Measurements from ENCODE around the gene PHTF2.
"Not testable (repeated sequence)": the region's sequence is repeated elsewhere in the genome, so short reads cannot be mapped to it uniquely, and the experiment has no call there.

The PHTF2 gene

DNA sequence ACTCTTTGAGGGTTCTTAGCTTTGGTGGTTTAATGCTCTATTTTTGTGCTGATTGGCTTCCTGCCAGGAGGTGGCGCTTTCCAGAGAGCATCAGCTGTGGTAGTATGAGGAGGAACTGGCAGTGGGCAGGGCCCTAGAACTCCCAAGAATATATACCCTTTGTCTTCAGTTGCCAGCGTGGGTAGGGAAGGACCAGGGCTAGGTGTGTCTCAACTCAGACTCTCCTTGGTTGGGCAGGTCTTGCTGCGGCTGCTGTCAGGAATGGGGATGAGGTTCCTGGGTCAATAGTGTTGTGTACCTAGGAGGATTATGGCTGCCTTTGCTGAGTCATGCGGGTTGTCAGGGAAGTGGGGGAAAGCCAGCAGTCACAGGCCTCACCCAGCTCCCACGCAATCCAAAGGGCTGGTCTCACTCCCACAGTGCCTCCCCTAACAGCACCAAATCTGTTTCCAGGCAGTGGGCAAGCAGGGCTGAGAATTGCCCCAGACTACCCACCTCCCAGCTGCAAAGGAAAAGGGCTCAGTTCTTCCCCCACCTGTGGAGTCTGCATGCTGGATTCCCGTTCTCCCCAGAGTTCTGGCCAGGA is 191.5 kb downstream of the PHTF2 start:
- no peak for DNase-seq (ENCODE audit: low read depth in 3 of 3)

DNA sequence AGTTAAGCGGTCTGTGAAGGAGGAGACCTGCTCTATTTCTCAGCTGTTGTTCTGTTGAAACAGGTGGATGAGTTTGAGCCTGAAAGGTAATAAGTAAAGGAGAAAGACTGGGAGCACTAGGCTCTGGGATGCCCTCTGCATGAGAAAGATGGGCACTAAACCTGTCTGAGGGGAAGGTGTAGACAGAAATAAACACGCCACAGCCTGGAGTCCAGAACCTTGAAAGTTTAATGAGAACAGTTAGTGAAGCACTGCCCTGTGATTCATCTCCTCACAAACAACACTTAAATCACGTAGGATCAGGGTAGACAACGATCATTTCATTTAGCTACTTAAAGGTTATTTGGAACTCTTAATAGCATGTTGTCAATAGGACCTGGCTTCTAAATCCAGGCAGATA is 193.1 kb downstream of the PHTF2 start:
- no peak for DNase-seq (ENCODE audit: low read depth in 3 of 3)

DNA sequence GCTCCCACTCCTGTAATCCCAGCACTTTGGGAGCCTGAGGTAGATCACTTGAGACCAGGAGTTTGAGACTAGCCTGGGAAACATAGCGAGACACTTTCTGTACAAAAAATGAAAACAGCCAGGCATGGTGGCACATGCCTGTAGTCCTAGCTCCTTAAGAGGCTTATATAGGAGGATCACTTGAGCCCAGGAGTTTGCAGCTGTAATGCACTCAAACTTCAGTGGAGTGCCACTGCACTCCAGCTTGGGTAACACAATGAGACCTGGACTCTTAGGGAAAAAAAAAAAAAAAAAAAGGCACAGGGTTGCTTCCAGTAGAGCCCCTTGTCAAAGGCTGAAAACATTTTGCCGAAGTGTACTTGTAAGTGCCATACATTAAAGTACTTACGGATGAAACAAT is 195.3 kb downstream of the PHTF2 start:
- DNase-seq (ENCODE audit: low read depth in 3 of 3): no peak

DNA sequence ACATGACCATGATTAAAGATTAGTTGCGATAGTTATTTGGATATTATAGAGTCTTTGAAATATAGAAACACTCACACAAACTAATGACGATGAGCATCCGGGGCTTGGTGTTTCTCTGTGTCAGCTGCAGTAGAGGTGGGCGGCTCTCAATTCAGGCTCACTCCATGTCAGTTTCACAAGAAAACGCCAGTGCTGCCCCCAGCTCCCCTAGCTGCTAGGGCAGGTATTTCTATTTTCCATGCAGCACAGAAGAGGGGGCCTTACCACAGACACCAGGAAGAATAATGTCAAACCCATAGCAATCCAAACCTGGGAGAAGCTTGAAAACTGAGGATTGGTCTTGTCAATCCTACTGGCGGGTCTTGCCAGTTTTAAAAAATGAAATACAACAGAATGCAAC is 197.1 kb downstream of the PHTF2 start:
- no peak for DNase-seq (ENCODE audit: low read depth in 3 of 3)

DNA sequence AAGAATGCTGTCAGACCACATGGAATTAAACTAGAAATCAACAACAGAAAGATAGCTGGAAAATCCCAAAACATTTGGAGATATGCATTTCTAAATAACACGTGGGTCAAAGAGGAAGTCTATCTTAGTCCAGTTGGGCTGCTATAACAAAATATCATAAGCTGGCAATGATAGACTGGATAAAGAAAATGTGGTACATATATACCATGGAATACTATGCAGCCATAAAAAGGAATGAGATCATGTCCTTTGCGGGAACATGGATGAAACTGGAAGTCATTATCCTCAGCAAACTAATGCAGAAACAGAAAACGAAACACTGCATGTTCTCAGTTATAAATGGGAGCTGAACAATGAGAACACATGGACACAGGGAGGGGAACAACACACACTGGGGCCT is 200.6 kb downstream of the PHTF2 start:
- not testable (repeated sequence) for DNase-seq (ENCODE audit: low read depth in 3 of 3)

DNA sequence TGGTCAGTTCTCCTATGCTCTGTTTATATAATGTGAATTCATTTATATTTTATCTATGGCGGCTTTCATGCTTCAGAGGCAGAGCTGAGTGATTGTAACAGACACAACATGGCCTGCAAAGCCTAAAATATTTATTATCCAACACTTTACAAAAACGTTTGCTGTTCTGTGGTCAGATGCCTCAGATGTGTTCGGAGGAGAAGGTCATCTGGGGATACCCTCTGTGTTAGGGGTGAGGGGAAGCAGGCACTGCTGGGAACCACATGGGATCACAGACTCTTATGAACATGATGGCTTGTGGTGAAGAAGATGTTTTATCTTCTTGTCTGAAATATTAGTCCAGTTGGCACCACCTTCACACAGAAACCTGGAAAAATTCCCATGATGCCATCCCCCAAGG is 203.4 kb downstream of the PHTF2 start:
- DNase-seq (ENCODE audit: low read depth in 3 of 3): no peak

DNA sequence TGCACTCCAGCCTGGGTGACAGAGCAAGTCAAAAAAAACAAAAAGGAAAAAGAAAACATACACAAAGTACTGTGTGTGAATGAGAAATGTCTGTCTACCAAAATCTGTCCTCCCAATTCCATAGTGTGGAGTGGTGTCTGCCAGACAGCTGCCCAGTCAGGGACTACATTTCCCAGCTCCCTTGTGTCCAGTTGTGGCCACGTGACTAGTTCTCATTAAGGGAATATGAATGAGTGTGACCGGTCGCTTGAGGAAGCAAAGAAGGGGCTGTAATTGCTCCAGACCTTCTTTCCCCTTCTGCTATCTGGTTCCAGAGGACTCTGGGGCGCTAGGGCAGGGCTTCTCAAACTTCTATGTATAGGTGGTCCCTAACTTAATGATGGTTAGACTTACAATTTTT is 204.1 kb downstream of the PHTF2 start:
- no peak for DNase-seq (ENCODE audit: low read depth in 3 of 3)

DNA sequence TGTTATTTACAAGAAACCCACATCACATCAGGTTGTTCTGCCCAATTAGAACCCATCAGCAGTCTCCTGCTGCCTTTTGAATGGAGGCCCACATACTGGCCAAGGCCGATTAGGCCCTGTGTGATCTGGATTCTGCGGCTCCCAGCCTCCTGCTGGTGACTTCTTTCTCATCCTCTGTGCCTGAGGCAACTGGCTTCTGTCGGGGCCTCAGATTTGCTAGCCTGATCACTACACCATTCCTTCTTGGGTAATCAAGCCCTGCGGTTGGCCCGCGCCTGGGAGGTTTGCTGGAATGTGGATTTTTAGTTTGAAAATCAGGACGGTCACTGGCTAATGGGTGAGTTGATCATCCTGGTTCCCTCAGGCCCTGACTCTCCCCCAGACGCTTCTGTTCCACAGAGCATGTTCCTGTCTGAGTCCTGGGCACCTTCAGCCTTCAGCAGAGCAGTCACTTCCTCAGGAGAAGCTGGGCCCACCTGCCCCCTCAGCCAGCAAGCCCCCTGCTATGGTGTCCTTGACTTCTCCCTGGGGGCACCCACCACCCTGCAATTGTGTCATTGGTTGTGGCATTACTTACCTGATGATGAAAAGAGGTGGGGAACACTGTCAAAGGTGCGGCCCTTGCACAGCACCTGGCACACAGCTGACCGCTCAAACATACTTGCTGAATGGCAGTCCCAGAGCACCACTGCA is 207.6 kb downstream of the PHTF2 start:
- no peak for DNase-seq (ENCODE audit: low read depth in 3 of 3)

Measured in stimulated activated CD4-positive, alpha-beta T cell treated with anti-CD3 and anti-CD28 coated beads, TNF-alpha, amount 100 ng/mL, for 4 hours (primary cell).